H1 (cell line): ENCODE results near the gene GCKR.

Experiments
- ATF3 ChIP-seq: IDR thresholded peaks from 2 replicates; pipeline ENCODE4 v1.6.1; 2011; ENCODE audit warnings: low read depth, mild to moderate bottlenecking, low read length; ENCODE audit not compliant: insufficient read depth
- E2F6 ChIP-seq: IDR thresholded peaks from 2 replicates; pipeline ENCODE4 v1.6.1; 2012; ENCODE audit warnings: inconsistent platforms
- EGR1 ChIP-seq: IDR thresholded peaks from 2 replicates; pipeline ENCODE4 v1.6.1; 2011; ENCODE audit warnings: low read depth, low read length, borderline replicate concordance
- EP300 ChIP-seq, 2 experiments: IDR thresholded peaks; 1 replicate in 1 of 2; 2 replicates in 1 of 2; pipeline ENCODE4 v1.6.1; 2011 to 2012; ENCODE audit warnings: low read depth in 2 of 2, low read length in 2 of 2, mild to moderate bottlenecking in 2 of 2, borderline replicate concordance in 1 of 2, inconsistent platforms in 1 of 2, moderate library complexity in 1 of 2
- EZH2 ChIP-seq: fragments of 200-600 bp; sonication (generic); IDR thresholded peaks from 2 replicates; pipeline ENCODE4 v1.7.1; 2012; ENCODE audit warnings: low read depth, mild to moderate bottlenecking, moderate library complexity, low read length, inconsistent platforms; ENCODE audit not compliant: severe bottlenecking
- HDAC2 ChIP-seq, 2 experiments: fragments of 300-600 bp in 1 of 2; sonication (generic) in 1 of 2; IDR thresholded peaks; 2 replicates each; pipeline ENCODE4 v1.6.1; 2011 to 2012; ENCODE audit warnings: low read depth in 2 of 2, low read length in 2 of 2, mild to moderate bottlenecking in 2 of 2, moderate library complexity in 2 of 2, borderline replicate concordance in 1 of 2, inconsistent platforms in 1 of 2
- POLR2A ChIP-seq, 2 experiments: IDR thresholded peaks; 1 replicate in 1 of 2; 2 replicates in 1 of 2; pipeline ENCODE4 v1.6.1; 2011; ENCODE audit warnings: low read depth in 2 of 2, low read length in 2 of 2, mild to moderate bottlenecking in 2 of 2; ENCODE audit errors: control extremely low read depth in 1 of 2
- POU5F1 ChIP-seq: IDR thresholded peaks from 2 replicates; pipeline ENCODE4 v1.6.1; 2011; ENCODE audit warnings: low read depth, mild to moderate bottlenecking, low read length, moderate library complexity
- SP1 ChIP-seq: IDR thresholded peaks from 2 replicates; pipeline ENCODE4 v1.6.1; 2011; ENCODE audit warnings: low read depth, low read length
- TCF12 ChIP-seq: IDR thresholded peaks from 2 replicates; pipeline ENCODE4 v1.6.1; 2011; ENCODE audit warnings: low read depth, mild to moderate bottlenecking, low read length
- YY1 ChIP-seq: IDR thresholded peaks from 2 replicates; pipeline ENCODE4 v1.6.1; 2011; ENCODE audit warnings: low read depth, mild to moderate bottlenecking, low read length
- ZNF274 ChIP-seq: IDR thresholded peaks from 2 replicates; pipeline ENCODE4 v1.7.0; 2012; ENCODE audit warnings: low read length, borderline replicate concordance; ENCODE audit errors: extremely low read depth
- TF ChIP-seq, protein P1 (sequence below), 3 experiments: IDR thresholded peaks; 1 replicate in 2 of 3; 2 replicates in 1 of 3; pipeline versions ENCODE4 v1.5.1 to v1.6.1; 2011; ENCODE audit warnings: low read length in 3 of 3, mild to moderate bottlenecking in 3 of 3, inconsistent platforms in 2 of 3, low read depth in 1 of 3, moderate library complexity in 1 of 3; ENCODE audit not compliant: insufficient read depth in 1 of 3; ENCODE audit errors: control extremely low read depth in 1 of 3

GRCh38 chr2:27518782-27519113 lies 22.1 kb downstream of the GCKR start:
- TF ChIP-seq ATF3 (no peak), POU5F1 (no peak), ZNF274 (no peak), SP1 (no peak), POLR2A (IDR thresholded peaks at IDR 0.05; ENCODE audit: control extremely low read depth in 1 of 2, low read depth in 2 of 2, low read length in 2 of 2) (no peak), EZH2 (no peak), YY1 (no peak), EGR1 (no peak), EP300 (IDR thresholded peaks at IDR 0.05; ENCODE audit: borderline replicate concordance in 1 of 2, low read depth in 2 of 2, low read length in 2 of 2) (no peak), HDAC2 (IDR thresholded peaks at IDR 0.05; ENCODE audit: borderline replicate concordance in 1 of 2, low read depth in 2 of 2, low read length in 2 of 2) (no peak), TCF12 (no peak), E2F6 (no peak)
- TF ChIP-seq, protein P1, sequence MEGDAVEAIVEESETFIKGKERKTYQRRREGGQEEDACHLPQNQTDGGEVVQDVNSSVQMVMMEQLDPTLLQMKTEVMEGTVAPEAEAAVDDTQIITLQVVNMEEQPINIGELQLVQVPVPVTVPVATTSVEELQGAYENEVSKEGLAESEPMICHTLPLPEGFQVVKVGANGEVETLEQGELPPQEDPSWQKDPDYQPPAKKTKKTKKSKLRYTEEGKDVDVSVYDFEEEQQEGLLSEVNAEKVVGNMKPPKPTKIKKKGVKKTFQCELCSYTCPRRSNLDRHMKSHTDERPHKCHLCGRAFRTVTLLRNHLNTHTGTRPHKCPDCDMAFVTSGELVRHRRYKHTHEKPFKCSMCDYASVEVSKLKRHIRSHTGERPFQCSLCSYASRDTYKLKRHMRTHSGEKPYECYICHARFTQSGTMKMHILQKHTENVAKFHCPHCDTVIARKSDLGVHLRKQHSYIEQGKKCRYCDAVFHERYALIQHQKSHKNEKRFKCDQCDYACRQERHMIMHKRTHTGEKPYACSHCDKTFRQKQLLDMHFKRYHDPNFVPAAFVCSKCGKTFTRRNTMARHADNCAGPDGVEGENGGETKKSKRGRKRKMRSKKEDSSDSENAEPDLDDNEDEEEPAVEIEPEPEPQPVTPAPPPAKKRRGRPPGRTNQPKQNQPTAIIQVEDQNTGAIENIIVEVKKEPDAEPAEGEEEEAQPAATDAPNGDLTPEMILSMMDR (IDR thresholded peaks at IDR 0.05; ENCODE audit: control extremely low read depth in 1 of 3, insufficient read depth in 1 of 3, low read depth in 1 of 3, low read length in 3 of 3) = no peak
